ENCODE results near the gene UBE2F. TPM values are rescaled to one million over a fixed set of nuclear protein-coding genes. Genes with fewer than 3 reads are reported as not detected.
A peak's percentile ranks its signal among the peaks of the same experiment; 100 is the strongest.

The UBE2F gene
- total and polyA plus RNA-seq, 9 of the 15 experiments (the other 6 are each of a cell fraction or from before 2014, with no cell fraction given): 18.1 to 88.1 (median 53.0) TPM

GRCh38 chr2:238060542-238061314 is 93.9 kb downstream of the UBE2F start, which contains the start of gene SCLY (continued):
- TF ChIP-seq FOXO4 (CRISPR knock-in tag; IDR thresholded peaks at IDR 0.05) (no peak), TAF1 (IDR thresholded peaks at IDR 0.05; ENCODE audit: control insufficient read depth, extremely low read depth, insufficient read depth, low read length, severe bottlenecking) (peak; percentile 58), PCBP1 (IDR thresholded peaks at IDR 0.05; ENCODE audit: low read depth, low read length, poor library complexity, severe bottlenecking) (peak; percentile 38), MGA (IDR thresholded peaks at IDR 0.05) (no peak), MTF1 (CRISPR knock-in tag; IDR thresholded peaks at IDR 0.05; ENCODE audit: borderline replicate concordance) (no peak), MCM7 (IDR thresholded peaks at IDR 0.05) (no peak), RBFOX2 (IDR thresholded peaks at IDR 0.05; ENCODE audit: low read depth, low read length) (peak; percentile 94), ZBTB1 (CRISPR knock-in tag; IDR thresholded peaks at IDR 0.05; ENCODE audit: borderline replicate concordance, low read depth) (peak; percentile 79; the same call in 1 of the 2 replicates), KLF13 (tag; IDR thresholded peaks at IDR 0.05; ENCODE audit: borderline replicate concordance, low read depth) (no peak), HMBOX1 (IDR thresholded peaks at IDR 0.05) (no peak)

All from K562 (cell line).